Transverse colon (tissue), 4 donors: ENCODE results near the gene CCNI2.

Source experiments
- EP300 ChIP-seq: sonication (generic); formaldehyde crosslinking; IDR thresholded peaks from one replicate; pipeline ENCODE4 v1.6.1; 2017; ENCODE audit warnings: antibody characterized with exemption, low read depth
- POLR2A ChIP-seq: fragments of 450-650 bp; IDR thresholded peaks from one replicate; pipeline ENCODE4 v1.6.1; 2016; ENCODE audit warnings: antibody characterized with exemption, mild to moderate bottlenecking, moderate library complexity
- POLR2AphosphoS5 ChIP-seq, 3 donors: sonication (generic); formaldehyde crosslinking; IDR thresholded peaks; one replicate each; pipeline ENCODE4 v1.6.1; 2016; ENCODE audit warnings: antibody characterized with exemption in 3 of 3
- TF ChIP-seq, protein P1 (sequence below), 5 experiments: fragments of 200-600 bp in 3 of 5; fragments of 450-650 bp in 2 of 5; sonication (generic) in 3 of 5; IDR thresholded peaks; 1 replicate in 2 of 5; 2 replicates in 3 of 5; pipeline ENCODE4 v1.5.1; 2016 to 2017; ENCODE audit warnings: antibody characterized with exemption in 5 of 5, inconsistent platforms in 3 of 5, mild to moderate bottlenecking in 2 of 5, moderate library complexity in 1 of 5

DNA sequence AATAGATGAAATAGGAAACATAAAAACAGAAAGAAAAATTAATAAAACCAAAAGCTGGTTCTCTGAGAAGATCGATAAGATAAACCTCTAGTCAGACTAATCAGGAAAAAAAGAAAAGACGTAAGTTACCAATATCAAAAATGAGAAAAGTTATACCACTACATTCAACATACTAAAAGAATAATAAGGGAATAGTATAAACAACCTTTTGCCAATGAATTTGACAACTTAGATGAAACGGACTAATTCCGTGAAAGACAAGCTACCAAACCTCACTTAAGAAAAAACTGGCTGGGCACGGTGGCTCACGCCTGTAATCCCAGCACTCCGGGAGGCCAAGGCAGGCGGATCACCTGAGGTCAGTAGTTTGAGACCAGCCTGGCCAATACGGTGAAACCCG is 17.3 kb upstream of the CCNI2 start:
- no peak for TF ChIP-seq POLR2A
- TF ChIP-seq, protein P1, sequence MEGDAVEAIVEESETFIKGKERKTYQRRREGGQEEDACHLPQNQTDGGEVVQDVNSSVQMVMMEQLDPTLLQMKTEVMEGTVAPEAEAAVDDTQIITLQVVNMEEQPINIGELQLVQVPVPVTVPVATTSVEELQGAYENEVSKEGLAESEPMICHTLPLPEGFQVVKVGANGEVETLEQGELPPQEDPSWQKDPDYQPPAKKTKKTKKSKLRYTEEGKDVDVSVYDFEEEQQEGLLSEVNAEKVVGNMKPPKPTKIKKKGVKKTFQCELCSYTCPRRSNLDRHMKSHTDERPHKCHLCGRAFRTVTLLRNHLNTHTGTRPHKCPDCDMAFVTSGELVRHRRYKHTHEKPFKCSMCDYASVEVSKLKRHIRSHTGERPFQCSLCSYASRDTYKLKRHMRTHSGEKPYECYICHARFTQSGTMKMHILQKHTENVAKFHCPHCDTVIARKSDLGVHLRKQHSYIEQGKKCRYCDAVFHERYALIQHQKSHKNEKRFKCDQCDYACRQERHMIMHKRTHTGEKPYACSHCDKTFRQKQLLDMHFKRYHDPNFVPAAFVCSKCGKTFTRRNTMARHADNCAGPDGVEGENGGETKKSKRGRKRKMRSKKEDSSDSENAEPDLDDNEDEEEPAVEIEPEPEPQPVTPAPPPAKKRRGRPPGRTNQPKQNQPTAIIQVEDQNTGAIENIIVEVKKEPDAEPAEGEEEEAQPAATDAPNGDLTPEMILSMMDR (IDR thresholded peaks at IDR 0.05) = no peak
- TF ChIP-seq EP300 = no peak
- no peak for TF ChIP-seq POLR2AphosphoS5 (IDR thresholded peaks at IDR 0.05)
